Ovary (tissue), 3 donors: Measurements from ENCODE around the gene SLC9A9.

ENCODE experiments used
- CTCF ChIP-seq, 3 donors: fragments of 450-650 bp in 2 of 3; fragments of 200-600 bp in 1 of 3; IDR thresholded peaks; one replicate each; pipeline versions ENCODE4 v1.5.1 to v1.8.0; 2016 to 2022; ENCODE audit warnings: antibody characterized with exemption in 3 of 3, mild to moderate bottlenecking in 1 of 3
- POLR2A ChIP-seq: fragments of 450-650 bp; IDR thresholded peaks from one replicate; pipeline ENCODE4 v1.6.1; 2017; ENCODE audit warnings: antibody characterized with exemption, mild to moderate bottlenecking, moderate library complexity
- donor health status: DM: no; HTN: no; CAD: no.

- TF ChIP-seq POLR2A (no peak), CTCF (IDR thresholded peaks at IDR 0.05) (no peak)
Observed at GRCh38 chr3:143727391-143727790, 120.9 kb downstream of the SLC9A9 start.
